Measurements from ENCODE around the gene CENPF.

CENPF gene

DNA sequence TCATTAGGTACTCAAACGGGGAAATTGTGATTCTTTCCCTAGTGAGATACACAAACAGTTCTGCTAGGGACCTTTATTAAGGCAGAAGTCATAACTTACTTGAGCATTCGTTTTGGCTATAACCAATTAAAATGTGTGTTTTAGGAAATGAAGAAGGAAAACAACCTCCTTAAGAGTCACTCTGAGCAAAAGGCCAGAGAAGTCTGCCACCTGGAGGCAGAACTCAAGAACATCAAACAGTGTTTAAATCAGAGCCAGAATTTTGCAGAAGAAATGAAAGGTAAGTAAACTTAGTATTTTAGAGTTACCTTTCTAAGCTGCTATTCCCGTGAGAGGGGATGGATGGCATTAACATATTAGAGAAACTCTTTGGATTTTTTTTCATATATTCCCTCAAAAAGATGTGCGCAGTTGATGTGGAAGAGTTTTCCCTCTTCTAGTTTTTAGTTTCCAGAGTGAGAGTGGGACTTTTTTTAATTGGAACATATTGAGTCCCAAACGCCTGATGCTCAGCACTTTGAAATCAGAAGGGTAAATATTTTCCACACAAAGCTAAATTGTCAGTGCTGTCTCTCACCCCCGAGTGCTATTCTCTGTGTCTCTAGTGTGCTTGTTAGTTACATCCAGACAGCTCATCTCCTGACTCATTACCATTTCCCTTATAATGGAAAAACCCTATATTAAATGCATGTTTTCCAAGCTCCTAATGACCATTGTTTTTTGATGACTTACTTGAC is 34.9 kb downstream of the CENPF start:
- TF ChIP-seq Cebpa-rat (IDR thresholded peaks at IDR 0.05) = no peak
- H3K4me2 ChIP-seq = no peak overlapping the region
- no peaks in the 10 kb centered on the region for H3K4me1 ChIP-seq
- H3K9ac ChIP-seq = no peak overlapping the region
- no peaks in the 10 kb centered on the region for H3K9me3 ChIP-seq
- peaks cover 99% of the 10 kb centered on the region for H3K36me3 ChIP-seq
- no peak overlapping the region for H3K27ac ChIP-seq
- peaks cover 8% of the 10 kb centered on the region; the same call in 1 of the 2 replicates for H4K20me1 ChIP-seq
- no peak overlapping the region for H3K4me3 ChIP-seq
- no peaks in the 10 kb centered on the region for H3K27me3 ChIP-seq

DNA sequence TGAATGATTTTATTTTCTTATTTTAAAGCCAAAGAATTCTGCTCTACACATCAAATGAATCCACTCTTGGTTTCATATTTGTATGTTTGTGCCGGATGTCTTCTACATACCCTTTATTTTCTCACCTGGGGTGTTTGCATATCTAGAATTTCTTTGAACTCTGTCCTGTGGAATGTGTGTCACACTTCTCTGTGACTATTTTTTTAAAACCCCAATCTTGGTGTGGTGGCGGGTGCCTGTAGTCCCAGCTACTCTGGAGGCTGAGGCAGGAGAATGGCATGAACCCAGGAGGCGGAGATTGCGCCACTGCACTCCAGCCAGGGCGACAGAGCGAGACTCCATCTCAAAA is 35.4 kb downstream of the CENPF start:
- Histone ChIP-seq H3K9ac (no peak overlapping the region), H4K20me1 (peaks cover 8% of the 10 kb centered on the region; the same call in 1 of the 2 replicates), H3K27ac (no peak overlapping the region), H3K4me1 (no peaks in the 10 kb centered on the region), H3K4me3 (no peak overlapping the region), H3K27me3 (no peaks in the 10 kb centered on the region), H3K36me3 (peaks cover 98% of the 10 kb centered on the region), H3K9me3 (no peaks in the 10 kb centered on the region), H3K4me2 (no peak overlapping the region)
- TF ChIP-seq Cebpa-rat (IDR thresholded peaks at IDR 0.05) = no peak

DNA sequence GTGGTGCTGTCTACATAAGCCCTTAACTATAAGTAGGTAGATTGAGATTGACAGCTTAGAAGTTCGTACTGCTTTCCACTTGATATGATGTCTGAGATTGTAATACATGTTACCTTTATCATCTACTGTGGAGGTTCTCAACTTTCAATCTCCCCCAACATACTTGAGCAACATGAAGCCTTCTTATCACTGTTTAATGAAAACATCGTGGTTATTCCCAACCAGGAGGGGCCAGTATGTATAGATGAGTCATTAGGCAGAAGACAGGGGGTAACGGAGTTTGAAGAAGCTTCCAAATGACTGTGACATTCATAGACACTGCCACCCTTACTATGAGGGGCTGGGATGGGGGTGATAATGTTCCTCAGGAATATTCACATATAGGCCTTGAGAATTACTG is 36.0 kb downstream of the CENPF start:
- no peak for TF ChIP-seq Cebpa-rat (IDR thresholded peaks at IDR 0.05)
- H3K4me3 ChIP-seq = no peak overlapping the region
- H3K27ac ChIP-seq = no peak overlapping the region
- no peaks in the 10 kb centered on the region for H3K4me1 ChIP-seq
- H3K9ac ChIP-seq = no peak overlapping the region
- no peaks in the 10 kb centered on the region for H3K27me3 ChIP-seq
- H3K9me3 ChIP-seq = no peaks in the 10 kb centered on the region
- H3K36me3 ChIP-seq = peaks cover 96% of the 10 kb centered on the region
- H3K4me2 ChIP-seq = no peak overlapping the region
- H4K20me1 ChIP-seq = peaks cover 8% of the 10 kb centered on the region; the same call in 1 of the 2 replicates

DNA sequence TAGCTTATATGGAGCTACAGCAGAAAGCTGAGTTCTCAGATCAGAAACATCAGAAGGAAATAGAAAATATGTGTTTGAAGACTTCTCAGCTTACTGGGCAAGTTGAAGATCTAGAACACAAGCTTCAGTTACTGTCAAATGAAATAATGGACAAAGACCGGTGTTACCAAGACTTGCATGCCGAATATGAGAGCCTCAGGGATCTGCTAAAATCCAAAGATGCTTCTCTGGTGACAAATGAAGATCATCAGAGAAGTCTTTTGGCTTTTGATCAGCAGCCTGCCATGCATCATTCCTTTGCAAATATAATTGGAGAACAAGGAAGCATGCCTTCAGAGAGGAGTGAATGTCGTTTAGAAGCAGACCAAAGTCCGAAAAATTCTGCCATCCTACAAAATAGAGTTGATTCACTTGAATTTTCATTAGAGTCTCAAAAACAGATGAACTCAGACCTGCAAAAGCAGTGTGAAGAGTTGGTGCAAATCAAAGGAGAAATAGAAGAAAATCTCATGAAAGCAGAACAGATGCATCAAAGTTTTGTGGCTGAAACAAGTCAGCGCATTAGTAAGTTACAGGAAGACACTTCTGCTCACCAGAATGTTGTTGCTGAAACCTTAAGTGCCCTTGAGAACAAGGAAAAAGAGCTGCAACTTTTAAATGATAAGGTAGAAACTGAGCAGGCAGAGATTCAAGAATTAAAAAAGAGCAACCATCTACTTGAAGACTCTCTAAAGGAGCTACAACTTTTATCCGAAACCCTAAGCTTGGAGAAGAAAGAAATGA is 37.6 kb downstream of the CENPF start:
- Histone ChIP-seq H3K4me1 (no peaks in the 10 kb centered on the region), H3K9ac (no peak overlapping the region), H3K9me3 (no peaks in the 10 kb centered on the region), H3K36me3 (peaks cover 96% of the 10 kb centered on the region), H3K27me3 (no peaks in the 10 kb centered on the region), H3K27ac (no peak overlapping the region), H3K4me3 (no peak overlapping the region), H3K4me2 (no peak overlapping the region), H4K20me1 (no peaks in the 10 kb centered on the region)
- no peak for TF ChIP-seq Cebpa-rat (IDR thresholded peaks at IDR 0.05)

DNA sequence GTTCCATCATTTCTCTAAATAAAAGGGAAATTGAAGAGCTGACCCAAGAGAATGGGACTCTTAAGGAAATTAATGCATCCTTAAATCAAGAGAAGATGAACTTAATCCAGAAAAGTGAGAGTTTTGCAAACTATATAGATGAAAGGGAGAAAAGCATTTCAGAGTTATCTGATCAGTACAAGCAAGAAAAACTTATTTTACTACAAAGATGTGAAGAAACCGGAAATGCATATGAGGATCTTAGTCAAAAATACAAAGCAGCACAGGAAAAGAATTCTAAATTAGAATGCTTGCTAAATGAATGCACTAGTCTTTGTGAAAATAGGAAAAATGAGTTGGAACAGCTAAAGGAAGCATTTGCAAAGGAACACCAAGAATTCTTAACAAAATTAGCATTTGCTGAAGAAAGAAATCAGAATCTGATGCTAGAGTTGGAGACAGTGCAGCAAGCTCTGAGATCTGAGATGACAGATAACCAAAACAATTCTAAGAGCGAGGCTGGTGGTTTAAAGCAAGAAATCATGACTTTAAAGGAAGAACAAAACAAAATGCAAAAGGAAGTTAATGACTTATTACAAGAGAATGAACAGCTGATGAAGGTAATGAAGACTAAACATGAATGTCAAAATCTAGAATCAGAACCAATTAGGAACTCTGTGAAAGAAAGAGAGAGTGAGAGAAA is 38.4 kb downstream of the CENPF start:
- Histone ChIP-seq H3K27me3 (no peaks in the 10 kb centered on the region), H3K4me1 (no peaks in the 10 kb centered on the region), H3K9ac (no peak overlapping the region), H3K4me3 (no peak overlapping the region), H4K20me1 (no peaks in the 10 kb centered on the region), H3K9me3 (no peaks in the 10 kb centered on the region), H3K4me2 (no peak overlapping the region), H3K36me3 (peaks cover 96% of the 10 kb centered on the region), H3K27ac (no peak overlapping the region)
- no peak for TF ChIP-seq Cebpa-rat (IDR thresholded peaks at IDR 0.05)

DNA sequence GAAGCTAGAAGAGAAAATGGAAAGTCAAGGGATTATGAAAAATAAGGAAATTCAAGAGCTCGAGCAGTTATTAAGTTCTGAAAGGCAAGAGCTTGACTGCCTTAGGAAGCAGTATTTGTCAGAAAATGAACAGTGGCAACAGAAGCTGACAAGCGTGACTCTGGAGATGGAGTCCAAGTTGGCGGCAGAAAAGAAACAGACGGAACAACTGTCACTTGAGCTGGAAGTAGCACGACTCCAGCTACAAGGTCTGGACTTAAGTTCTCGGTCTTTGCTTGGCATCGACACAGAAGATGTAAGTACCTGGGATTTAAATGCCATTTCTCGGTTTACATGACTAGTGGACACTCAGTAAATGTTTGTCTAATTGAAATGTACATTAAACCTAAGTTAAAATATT is 40.0 kb downstream of the CENPF start:
- Histone ChIP-seq H3K9ac (no peak overlapping the region), H3K27me3 (no peaks in the 10 kb centered on the region), H3K4me3 (no peak overlapping the region), H3K9me3 (no peaks in the 10 kb centered on the region), H3K4me2 (no peak overlapping the region), H3K4me1 (no peaks in the 10 kb centered on the region), H3K36me3 (peaks cover 97% of the 10 kb centered on the region), H4K20me1 (no peaks in the 10 kb centered on the region), H3K27ac (no peak overlapping the region)
- no peak for TF ChIP-seq Cebpa-rat (IDR thresholded peaks at IDR 0.05)

DNA sequence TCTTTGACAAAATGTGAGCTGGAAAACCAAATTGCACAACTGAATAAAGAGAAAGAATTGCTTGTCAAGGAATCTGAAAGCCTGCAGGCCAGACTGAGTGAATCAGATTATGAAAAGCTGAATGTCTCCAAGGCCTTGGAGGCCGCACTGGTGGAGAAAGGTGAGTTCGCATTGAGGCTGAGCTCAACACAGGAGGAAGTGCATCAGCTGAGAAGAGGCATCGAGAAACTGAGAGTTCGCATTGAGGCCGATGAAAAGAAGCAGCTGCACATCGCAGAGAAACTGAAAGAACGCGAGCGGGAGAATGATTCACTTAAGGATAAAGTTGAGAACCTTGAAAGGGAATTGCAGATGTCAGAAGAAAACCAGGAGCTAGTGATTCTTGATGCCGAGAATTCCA is 42.7 kb downstream of the CENPF start:
- Histone ChIP-seq H3K9ac (no peak overlapping the region), H3K4me1 (no peaks in the 10 kb centered on the region), H4K20me1 (no peaks in the 10 kb centered on the region), H3K36me3 (peaks cover 95% of the 10 kb centered on the region), H3K9me3 (no peaks in the 10 kb centered on the region), H3K4me2 (no peak overlapping the region), H3K27me3 (no peaks in the 10 kb centered on the region), H3K27ac (no peak overlapping the region), H3K4me3 (no peak overlapping the region)
- no peak for TF ChIP-seq Cebpa-rat (IDR thresholded peaks at IDR 0.05)

DNA sequence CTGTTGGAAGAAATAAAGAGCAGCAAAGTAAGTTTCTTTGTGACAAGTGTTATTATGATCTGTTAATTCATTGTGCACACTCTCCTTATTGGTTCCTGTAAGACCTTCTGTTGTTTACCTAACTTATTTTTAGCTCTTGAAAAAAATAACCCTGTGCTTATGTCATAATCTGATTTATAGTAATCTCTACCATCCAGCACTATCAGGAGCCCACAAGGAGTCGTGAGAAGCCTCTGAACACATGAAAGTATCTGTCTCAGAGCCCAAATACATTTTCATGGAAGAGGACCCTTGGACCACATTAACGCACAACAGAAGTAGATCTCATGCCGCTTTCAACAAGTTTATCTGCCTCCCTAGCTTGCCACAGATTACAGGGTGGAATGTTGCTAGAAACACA is 45.8 kb downstream of the CENPF start:
- no peaks in the 10 kb centered on the region for H3K27me3 ChIP-seq
- H3K36me3 ChIP-seq = peaks cover 97% of the 10 kb centered on the region
- H4K20me1 ChIP-seq = no peaks in the 10 kb centered on the region
- no peak for TF ChIP-seq Cebpa-rat (IDR thresholded peaks at IDR 0.05)
- no peak overlapping the region for H3K4me2 ChIP-seq
- no peak overlapping the region for H3K9ac ChIP-seq
- H3K9me3 ChIP-seq = no peaks in the 10 kb centered on the region
- no peaks in the 10 kb centered on the region for H3K4me1 ChIP-seq
- H3K4me3 ChIP-seq = no peak overlapping the region
- H3K27ac ChIP-seq = no peak overlapping the region

DNA sequence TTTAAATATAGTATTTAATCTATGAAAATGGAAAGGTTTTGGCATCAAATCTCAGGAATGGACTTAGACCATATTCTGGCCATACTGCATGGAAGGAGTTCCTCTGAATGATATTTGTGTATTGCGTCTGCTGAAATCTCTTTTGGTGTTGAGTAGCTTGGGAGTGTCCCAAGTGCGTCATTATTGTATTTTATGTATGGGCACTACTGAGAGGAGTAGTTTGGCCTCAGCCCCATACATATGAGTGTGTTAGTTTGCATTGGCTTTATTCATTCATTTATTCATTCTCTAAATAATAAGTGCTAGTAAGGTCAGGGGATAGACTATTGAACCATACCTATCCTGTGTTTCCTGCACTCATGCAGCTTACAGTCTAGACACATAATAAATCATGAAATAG is 46.6 kb downstream of the CENPF start:
- no peak overlapping the region for H3K27ac ChIP-seq
- no peak overlapping the region for H3K4me3 ChIP-seq
- no peaks in the 10 kb centered on the region for H3K9me3 ChIP-seq
- H4K20me1 ChIP-seq = no peaks in the 10 kb centered on the region
- no peaks in the 10 kb centered on the region for H3K27me3 ChIP-seq
- TF ChIP-seq Cebpa-rat (IDR thresholded peaks at IDR 0.05) = no peak
- H3K4me1 ChIP-seq = no peaks in the 10 kb centered on the region
- no peak overlapping the region for H3K9ac ChIP-seq
- no peak overlapping the region for H3K4me2 ChIP-seq
- H3K36me3 ChIP-seq = peaks cover 97% of the 10 kb centered on the region

DNA sequence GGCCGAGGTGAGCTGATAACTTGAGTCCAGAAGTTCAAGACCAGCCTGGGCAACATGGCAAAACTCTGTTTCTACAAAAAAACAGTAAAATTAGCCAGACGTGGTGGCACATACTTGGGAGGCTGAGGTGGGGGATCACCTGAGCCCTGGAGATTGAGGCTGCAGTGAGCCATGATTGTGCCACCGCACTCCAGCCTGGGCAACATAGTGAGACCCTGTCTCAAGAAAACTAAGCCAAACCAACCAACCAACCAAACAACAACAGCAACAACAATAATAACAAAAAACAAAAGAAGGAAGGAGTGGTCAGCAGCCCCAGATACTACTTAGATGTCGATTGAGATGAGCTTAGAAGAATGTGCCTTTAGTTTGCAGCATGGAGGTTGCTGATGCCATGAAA is 47.7 kb downstream of the CENPF start:
- no peak overlapping the region for H3K4me3 ChIP-seq
- no peaks in the 10 kb centered on the region for H3K27me3 ChIP-seq
- H3K36me3 ChIP-seq = peaks cover 97% of the 10 kb centered on the region
- H3K4me2 ChIP-seq = no peak overlapping the region
- TF ChIP-seq Cebpa-rat (IDR thresholded peaks at IDR 0.05) = no peak
- H3K4me1 ChIP-seq = no peaks in the 10 kb centered on the region
- H3K27ac ChIP-seq = no peak overlapping the region
- no peak overlapping the region for H3K9ac ChIP-seq
- H4K20me1 ChIP-seq = no peaks in the 10 kb centered on the region
- H3K9me3 ChIP-seq = no peaks in the 10 kb centered on the region

Data from BLaER1 (cell line).